ENCODE measurements around the gene TREH. TPM values are rescaled to one million over a fixed set of nuclear protein-coding genes. Genes with fewer than 3 reads are reported as not detected.
"Not testable (repeated sequence)": the region's sequence is repeated elsewhere in the genome, so short reads cannot be mapped to it uniquely, and the experiment has no call there.

Gene TREH
- total and polyA plus RNA-seq, 2 experiments from 2014 or later, result 0.42 TPM; not detected in 1

DNA sequence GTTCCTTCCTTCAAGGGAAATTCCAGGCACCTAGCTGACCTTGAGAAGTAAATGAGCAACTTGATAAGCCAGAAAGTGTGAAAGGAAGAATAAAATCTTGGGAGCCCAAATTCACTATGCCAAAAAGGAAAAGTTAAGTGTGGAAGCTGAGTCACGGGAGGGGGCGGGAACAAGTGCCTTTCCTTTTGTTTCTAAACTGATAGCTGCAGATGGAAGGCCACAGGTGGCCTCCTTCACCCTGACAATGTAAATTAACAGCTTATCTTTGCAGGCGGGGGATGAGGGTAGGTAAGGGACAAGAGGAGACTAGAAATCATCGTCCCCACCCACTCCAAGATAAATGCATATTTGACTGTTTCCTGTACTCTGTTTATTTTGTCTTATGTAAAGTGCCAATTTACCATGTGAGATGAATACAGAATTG lies 36.4 kb upstream of the TREH start:
- DNase-seq (ENCODE audit: low read depth in 1 of 2, low spot score in 1 of 2), result peak in 1 of 2 donors; percentile 30
- Histone ChIP-seq H3K4me1 (ENCODE audit: low read depth) (peaks cover 10% of the 10 kb centered on the region), H3K4me3 (no peak overlapping the region), H3K36me3 (no peaks in the 10 kb centered on the region), H3K27me3 (no peaks in the 10 kb centered on the region), H3K27ac (peak overlapping the region; percentile 40), H3K9me3 (ENCODE audit: low read depth) (no peaks in the 10 kb centered on the region)
- TF ChIP-seq, protein P1, sequence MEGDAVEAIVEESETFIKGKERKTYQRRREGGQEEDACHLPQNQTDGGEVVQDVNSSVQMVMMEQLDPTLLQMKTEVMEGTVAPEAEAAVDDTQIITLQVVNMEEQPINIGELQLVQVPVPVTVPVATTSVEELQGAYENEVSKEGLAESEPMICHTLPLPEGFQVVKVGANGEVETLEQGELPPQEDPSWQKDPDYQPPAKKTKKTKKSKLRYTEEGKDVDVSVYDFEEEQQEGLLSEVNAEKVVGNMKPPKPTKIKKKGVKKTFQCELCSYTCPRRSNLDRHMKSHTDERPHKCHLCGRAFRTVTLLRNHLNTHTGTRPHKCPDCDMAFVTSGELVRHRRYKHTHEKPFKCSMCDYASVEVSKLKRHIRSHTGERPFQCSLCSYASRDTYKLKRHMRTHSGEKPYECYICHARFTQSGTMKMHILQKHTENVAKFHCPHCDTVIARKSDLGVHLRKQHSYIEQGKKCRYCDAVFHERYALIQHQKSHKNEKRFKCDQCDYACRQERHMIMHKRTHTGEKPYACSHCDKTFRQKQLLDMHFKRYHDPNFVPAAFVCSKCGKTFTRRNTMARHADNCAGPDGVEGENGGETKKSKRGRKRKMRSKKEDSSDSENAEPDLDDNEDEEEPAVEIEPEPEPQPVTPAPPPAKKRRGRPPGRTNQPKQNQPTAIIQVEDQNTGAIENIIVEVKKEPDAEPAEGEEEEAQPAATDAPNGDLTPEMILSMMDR (IDR thresholded peaks at IDR 0.05; ENCODE audit: low read depth, low read length), result no peak

DNA sequence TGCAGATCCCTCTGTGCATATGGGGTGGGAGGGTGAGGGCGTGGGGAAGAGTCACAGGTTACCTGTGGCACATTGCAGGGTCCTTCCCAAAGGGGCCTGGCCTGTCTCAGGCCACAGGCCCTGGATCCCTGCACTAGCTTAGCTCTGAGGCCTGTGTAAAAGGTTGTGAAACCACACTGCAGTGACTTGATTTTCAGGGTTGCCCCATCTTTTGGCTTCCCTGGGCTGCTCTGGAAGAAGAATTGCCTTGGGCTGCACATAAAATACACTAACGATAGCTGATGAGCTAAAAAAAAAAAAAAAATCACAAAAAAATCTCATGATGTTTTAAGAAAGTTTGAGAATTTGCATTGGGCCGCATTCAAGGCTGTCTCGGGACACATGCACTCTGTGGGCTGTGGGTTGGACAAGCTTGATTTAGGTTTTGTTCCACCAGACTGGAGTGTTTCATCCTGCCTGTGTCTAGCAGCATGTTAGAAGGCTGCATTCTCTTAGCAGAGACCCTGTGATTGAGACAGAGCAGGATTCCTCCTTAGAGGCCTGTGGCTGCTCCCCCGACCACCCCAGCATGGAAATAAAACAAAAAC lies 35.9 kb upstream of the TREH start:
- H3K4me3 ChIP-seq, result no peak overlapping the region
- H3K27ac ChIP-seq, result peak overlapping the region; percentile 40
- H3K27me3 ChIP-seq, result no peaks in the 10 kb centered on the region
- no peaks in the 10 kb centered on the region for H3K36me3 ChIP-seq
- TF ChIP-seq, protein P1 (IDR thresholded peaks at IDR 0.05; ENCODE audit: low read depth, low read length), result no peak
- peaks cover 10% of the 10 kb centered on the region for H3K4me1 ChIP-seq (ENCODE audit: low read depth)
- H3K9me3 ChIP-seq (ENCODE audit: low read depth), result no peaks in the 10 kb centered on the region
- peak; percentile 10 to 54 for DNase-seq (ENCODE audit: low read depth in 1 of 2, low spot score in 1 of 2)

DNA sequence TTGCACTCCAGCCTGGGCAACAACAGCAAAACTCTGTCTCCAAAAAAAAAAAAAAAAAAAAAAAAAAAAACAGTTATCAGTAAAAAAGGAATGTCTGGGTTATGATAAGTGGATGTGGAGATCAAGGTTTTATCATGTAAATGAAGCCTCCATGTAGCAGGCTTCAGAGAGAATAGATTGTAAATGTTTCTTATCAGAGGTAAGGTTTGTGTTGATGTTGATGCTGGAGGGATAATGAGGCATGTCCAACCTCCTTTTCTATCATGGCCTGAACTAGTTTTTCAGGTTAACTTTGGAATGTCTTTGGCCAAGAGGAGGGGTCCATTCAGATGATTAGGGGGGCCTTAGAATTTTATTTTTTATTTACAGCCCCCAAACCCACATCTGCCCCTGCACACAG lies 35.4 kb upstream of the TREH start:
- H3K9me3 ChIP-seq (ENCODE audit: low read depth), result no peaks in the 10 kb centered on the region
- H3K4me1 ChIP-seq (ENCODE audit: low read depth), result peaks cover 10% of the 10 kb centered on the region
- no peak for DNase-seq (ENCODE audit: low read depth in 1 of 2, low spot score in 1 of 2)
- peak overlapping the region; percentile 40 for H3K27ac ChIP-seq
- H3K36me3 ChIP-seq, result no peaks in the 10 kb centered on the region
- no peak overlapping the region for H3K4me3 ChIP-seq
- no peaks in the 10 kb centered on the region for H3K27me3 ChIP-seq
- TF ChIP-seq, protein P1 (IDR thresholded peaks at IDR 0.05; ENCODE audit: low read depth, low read length), result no peak

DNA sequence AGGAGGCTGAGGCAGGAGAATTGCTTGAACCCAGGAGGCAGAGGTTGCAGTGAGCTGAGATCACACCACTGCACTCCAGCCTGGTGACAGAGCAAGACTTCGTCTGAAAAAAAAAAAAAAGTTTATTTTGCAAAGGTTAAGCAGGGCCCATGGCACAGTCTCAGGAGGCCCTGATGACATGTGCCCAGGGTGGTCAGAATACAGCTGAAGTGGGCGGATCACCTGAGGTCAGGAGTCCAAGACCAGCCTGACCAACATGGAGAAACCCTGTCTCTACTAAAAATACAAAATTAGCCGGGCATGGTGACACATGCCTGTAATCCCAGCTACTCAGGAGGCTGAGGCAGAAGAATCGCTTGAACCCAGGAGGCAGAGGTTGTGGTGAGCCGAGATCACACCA lies 35.0 kb upstream of the TREH start:
- not testable (repeated sequence) for H3K4me3 ChIP-seq

DNA sequence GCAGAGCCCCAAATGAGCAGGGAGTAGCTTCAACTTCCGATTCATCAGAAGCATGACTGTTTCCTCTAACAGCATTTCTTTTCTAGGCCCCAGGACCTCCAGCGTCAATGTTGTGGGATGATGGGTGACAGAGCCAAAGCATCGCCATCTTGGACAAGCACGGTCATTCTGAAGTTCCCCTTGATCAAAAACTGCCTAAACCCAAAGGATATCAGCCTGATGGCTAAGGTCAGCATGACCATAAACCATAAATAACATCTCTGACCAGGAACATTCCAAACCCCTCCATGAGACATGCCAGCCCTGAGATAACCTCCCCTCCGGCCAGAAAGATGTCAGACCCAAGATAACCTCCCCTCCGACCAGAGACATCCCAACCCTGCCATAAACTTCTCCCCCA lies 28.8 kb upstream of the TREH start:
- no peaks in the 10 kb centered on the region for H3K9me3 ChIP-seq (ENCODE audit: low read depth)
- no peak overlapping the region for H3K4me3 ChIP-seq
- H3K36me3 ChIP-seq, result no peaks in the 10 kb centered on the region
- no peaks in the 10 kb centered on the region for H3K4me1 ChIP-seq (ENCODE audit: low read depth)
- TF ChIP-seq, protein P1 (IDR thresholded peaks at IDR 0.05; ENCODE audit: low read depth, low read length), result no peak
- no peaks in the 10 kb centered on the region for H3K27me3 ChIP-seq
- DNase-seq (ENCODE audit: low read depth in 1 of 2, low spot score in 1 of 2), result no peak
- H3K27ac ChIP-seq, result no peak overlapping the region

More for the DNA sequence above, 35.0 kb upstream of the TREH start:
- not testable (repeated sequence) for H3K36me3 ChIP-seq; H3K4me1 ChIP-seq (ENCODE audit: low read depth); H3K27ac ChIP-seq; H3K27me3 ChIP-seq; DNase-seq (ENCODE audit: low read depth in 1 of 2, low spot score in 1 of 2); H3K9me3 ChIP-seq (ENCODE audit: low read depth)

DNA sequence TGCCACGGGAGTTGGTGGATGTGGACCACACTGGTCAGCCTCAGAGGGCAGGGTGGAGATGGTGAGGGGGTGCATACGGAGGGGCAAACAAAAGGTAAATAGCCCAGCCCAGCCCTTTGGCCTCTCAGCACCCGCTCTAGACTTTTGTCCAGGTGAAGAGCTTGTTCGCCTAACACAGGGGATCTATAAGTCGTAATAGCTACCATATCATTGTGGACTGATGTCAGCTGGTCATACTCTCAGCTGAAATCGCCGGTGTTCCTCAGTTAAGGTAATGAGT lies 27.0 kb upstream of the TREH start:
- TF ChIP-seq, protein P1 (IDR thresholded peaks at IDR 0.05; ENCODE audit: low read depth, low read length), result no peak

More for the DNA sequence above, 27.0 kb upstream of the TREH start:
- DNase-seq (ENCODE audit: low read depth in 1 of 2, low spot score in 1 of 2), result no peak
- Histone ChIP-seq H3K27me3 (no peaks in the 10 kb centered on the region), H3K4me1 (ENCODE audit: low read depth) (no peaks in the 10 kb centered on the region), H3K36me3 (no peaks in the 10 kb centered on the region), H3K9me3 (ENCODE audit: low read depth) (no peaks in the 10 kb centered on the region), H3K4me3 (no peak overlapping the region), H3K27ac (no peak overlapping the region)

Measured in cardiac muscle cell (in vitro differentiated cells and primary cell).